ENCODE data around the gene ANKRD6.

Gene ANKRD6

DNA sequence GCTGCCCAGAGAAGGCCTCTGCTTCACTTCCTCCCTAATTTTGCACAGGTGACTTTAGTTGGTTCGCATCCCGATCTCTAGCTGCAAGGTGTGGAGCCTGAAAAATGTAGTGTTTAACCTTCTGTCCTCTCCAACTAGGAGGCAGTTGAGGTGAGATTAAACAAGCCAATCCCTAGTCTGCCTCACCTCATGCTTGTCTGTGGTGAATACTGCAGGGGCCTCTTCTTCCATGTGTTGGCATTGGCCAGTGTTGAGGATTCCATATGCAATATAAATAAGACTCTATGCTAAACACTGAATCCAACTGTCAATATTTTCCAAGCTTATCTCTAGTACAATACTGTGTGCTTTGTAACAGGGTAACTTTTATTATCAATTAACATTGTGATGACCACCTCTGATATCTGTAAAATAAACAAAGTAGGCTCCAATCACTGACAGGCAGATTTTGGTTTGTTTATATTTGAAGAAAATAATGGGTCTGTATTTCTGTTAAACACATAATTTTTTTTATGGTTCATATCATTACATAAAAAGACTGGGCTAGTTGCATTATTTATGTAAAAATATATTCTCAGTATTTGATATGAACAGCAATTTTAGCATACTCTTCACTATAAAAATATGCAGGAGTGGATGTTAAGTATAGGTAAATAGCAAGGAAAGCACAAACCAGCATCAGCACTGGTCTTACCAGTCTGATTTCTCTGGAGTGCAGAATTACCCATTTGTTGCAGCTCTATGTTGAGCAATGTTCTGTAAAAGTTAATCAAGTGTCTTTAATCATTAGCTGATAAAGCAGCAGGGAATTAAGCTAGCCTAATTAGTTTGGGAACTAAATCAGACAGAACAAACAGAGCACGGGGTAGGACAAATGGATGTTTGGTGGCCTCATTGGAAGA, 74.0 kb downstream of the ANKRD6 start:
- H3K27ac Mint-ChIP-seq, result no peak overlapping the region
- no peaks in the 10 kb centered on the region for H3K9me3 Mint-ChIP-seq
- DNase-seq, result no peak
- no peak overlapping the region for H3K4me3 Mint-ChIP-seq
- no peaks in the 10 kb centered on the region for H3K27me3 Mint-ChIP-seq
- no peaks in the 10 kb centered on the region for H3K4me1 Mint-ChIP-seq
- ATAC-seq, result no peak

DNA sequence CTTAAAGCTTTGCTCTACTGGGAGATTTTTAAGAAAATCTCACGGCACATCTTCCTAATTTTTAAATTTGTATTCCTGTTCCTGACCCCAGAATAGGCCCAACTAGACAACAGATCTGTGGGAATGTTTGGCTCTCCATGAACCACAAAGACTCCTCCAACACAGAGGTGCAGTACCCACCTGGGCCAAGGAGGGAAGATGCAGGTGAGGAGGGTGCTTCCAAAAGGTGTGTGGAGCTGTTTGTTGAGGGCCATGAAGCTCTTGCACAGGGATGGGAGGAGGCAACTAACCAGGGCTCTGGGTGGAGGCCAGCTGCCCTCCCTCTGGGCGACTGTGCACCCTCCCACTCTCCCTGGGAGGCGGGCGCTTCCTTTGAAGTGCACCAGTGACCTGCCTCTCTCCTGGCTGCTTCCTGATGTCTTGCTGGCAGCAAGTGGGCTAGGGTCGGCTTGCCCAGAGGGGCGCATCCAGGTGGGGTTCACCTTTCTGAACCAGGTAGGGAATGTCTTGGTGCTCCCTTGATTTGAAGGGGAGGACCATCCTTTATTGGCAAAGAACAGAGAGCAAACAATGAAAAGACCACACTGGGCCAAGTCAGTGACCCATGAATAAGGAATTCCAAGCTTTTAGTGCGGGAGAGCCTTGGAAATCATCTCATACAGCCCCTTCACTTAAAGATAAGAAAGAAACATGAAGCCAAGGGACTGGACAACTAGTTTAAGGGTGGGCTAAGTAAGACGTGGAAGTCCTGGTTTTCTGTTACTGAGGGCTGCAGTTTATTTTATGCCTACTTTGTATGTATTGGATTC, 76.0 kb downstream of the ANKRD6 start:
- DNase-seq (no peak), ATAC-seq (no peak)
- Mint-ChIP-seq H3K27me3 (no peaks in the 10 kb centered on the region), H3K4me3 (no peak overlapping the region), H3K9me3 (no peaks in the 10 kb centered on the region), H3K27ac (no peak overlapping the region), H3K4me1 (no peaks in the 10 kb centered on the region)

DNA sequence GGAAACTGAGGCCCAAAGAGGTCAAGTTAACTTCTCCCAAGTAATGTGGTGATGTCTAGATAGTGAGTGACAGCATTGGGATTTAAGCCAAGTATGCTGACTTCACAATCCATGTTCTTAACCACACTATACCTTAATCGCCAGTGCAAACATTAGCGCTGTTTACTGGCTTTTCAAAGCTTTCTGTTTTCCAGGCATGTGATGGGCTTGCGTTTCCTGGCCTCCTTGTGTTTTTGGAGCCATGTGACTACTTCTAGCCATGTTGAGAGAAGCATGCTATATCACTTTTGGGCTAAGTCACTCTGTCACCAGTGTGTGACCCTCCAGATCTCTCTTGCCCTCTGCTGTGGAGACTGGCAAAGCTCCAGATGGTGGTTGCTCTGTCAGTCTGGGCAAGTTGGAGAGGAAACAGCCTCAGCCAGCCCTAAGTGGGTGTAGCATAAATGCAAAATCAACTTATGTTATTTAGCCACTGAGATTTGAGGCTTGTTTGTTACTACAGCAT, 76.9 kb downstream of the ANKRD6 start:
- no peaks in the 10 kb centered on the region for H3K4me1 Mint-ChIP-seq
- H3K27ac Mint-ChIP-seq, result no peak overlapping the region
- no peaks in the 10 kb centered on the region for H3K9me3 Mint-ChIP-seq
- no peaks in the 10 kb centered on the region for H3K27me3 Mint-ChIP-seq
- DNase-seq (no peak), ATAC-seq (no peak)
- no peak overlapping the region for H3K4me3 Mint-ChIP-seq

DNA sequence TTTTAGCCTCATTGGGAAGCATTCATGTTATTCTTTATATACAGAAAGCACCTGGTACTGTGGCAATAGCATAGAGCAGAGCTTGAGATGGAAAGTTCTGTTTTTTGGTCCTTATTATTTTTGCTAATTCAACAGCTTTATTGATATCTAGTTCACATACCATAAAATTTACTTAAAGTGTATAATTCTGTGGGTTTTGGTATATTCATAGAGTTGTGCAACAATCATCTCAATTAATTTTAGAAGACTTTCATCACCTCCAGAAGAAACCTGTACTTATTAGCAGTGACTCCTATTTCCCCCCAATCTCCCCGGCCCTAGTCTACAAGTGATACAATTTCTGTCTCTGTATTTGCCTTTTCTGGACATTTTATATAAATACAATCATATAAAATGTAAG, 77.4 kb downstream of the ANKRD6 start:
- DNase-seq (no peak), ATAC-seq (no peak)
- H3K27me3 Mint-ChIP-seq, result no peaks in the 10 kb centered on the region
- no peaks in the 10 kb centered on the region for H3K4me1 Mint-ChIP-seq
- no peak overlapping the region for H3K4me3 Mint-ChIP-seq
- no peak overlapping the region for H3K27ac Mint-ChIP-seq
- H3K9me3 Mint-ChIP-seq, result no peaks in the 10 kb centered on the region

DNA sequence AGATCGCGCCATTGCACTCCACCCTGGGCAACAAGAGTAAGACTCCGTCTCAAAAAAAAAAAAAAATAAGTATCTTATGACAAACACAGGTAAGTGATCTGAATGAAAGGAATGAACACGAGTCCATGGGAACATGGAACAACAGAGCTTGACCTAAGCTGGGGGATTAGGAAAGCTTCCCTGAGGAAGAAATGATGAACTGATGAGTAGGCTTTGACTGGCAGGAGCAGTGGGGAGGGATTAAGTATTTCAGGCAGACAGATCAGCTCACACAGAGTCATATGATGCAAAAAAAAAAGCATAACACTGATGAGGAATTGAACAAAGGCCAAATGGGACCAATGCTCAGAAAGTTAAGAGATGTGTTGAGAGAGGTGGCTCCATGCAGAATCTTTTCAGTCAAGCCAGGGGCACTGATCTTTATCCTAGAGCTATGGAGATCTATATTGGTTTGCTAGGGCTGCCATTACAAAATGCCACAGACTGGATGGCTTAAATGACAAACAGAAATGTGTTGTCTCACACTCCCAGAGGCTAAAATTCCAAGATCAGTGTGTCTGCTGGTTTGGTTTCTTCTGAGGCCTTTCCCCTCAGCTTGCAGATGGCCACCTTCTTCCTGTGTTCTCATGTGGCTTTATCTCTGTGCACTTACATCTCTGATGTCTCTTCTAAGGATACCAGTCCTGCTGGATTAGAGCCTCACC, 85.6 kb downstream of the ANKRD6 start:
- no peak for ATAC-seq
- H3K27ac Mint-ChIP-seq, result no peak overlapping the region

DNA sequence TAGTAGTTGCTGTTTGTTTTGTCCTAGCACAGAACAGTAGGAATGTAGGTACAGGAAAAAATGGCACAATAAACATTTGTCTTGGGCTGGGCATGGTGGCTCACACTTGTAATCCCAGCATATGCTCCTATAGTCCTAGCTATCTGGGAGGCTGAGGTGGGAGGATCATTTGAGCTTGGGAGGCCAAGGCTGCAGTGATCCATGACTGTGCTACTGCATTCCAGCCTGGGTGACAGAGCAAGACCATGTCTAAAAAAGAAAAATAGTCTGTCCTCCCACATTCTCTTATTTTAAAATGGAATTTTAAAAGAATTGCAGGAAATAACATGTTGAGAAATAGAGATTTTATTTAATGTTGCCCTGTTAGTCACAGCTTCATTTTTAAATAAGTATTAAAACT, 87.8 kb downstream of the ANKRD6 start:
- ATAC-seq (no peak), DNase-seq (no peak)
- no peak overlapping the region for H3K4me3 Mint-ChIP-seq
- H3K4me1 Mint-ChIP-seq, result no peaks in the 10 kb centered on the region
- H3K27ac Mint-ChIP-seq, result no peak overlapping the region
- H3K27me3 Mint-ChIP-seq, result no peaks in the 10 kb centered on the region
- H3K9me3 Mint-ChIP-seq, result peaks cover 0 to 4% of the 10 kb centered on the region in 2 donors

More for the DNA sequence above, 85.6 kb downstream of the ANKRD6 start:
- Mint-ChIP-seq H3K9me3 (peaks cover 0 to 4% of the 10 kb centered on the region in 2 donors), H3K27me3 (no peaks in the 10 kb centered on the region), H3K4me3 (no peak overlapping the region), H3K4me1 (no peaks in the 10 kb centered on the region)
- no peak for DNase-seq

DNA sequence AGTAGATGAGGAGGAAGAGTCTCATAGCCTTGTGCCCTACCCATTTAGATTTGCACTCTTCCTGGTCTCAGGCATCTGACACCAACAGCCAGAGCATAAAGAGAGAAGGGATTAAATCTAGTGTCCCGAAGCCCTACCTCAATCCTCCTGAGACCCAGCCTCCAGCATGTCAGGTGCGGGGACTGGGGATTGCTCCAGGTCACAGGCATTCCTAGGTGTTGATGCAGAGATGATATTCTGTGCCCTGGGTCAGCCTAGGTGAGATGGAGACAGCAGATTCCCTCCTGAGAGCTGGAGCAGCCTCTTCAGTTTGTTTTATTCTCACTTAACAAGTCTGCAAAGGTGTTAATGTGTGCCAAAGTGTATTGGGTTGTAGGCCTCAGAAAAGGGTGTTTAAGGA, 89.8 kb downstream of the ANKRD6 start:
- ATAC-seq (no peak), DNase-seq (no peak)
- H3K27ac Mint-ChIP-seq, result no peak overlapping the region
- H3K27me3 Mint-ChIP-seq, result no peaks in the 10 kb centered on the region
- H3K9me3 Mint-ChIP-seq, result peaks cover 0 to 4% of the 10 kb centered on the region in 2 donors
- H3K4me1 Mint-ChIP-seq, result no peaks in the 10 kb centered on the region
- no peak overlapping the region for H3K4me3 Mint-ChIP-seq

DNA sequence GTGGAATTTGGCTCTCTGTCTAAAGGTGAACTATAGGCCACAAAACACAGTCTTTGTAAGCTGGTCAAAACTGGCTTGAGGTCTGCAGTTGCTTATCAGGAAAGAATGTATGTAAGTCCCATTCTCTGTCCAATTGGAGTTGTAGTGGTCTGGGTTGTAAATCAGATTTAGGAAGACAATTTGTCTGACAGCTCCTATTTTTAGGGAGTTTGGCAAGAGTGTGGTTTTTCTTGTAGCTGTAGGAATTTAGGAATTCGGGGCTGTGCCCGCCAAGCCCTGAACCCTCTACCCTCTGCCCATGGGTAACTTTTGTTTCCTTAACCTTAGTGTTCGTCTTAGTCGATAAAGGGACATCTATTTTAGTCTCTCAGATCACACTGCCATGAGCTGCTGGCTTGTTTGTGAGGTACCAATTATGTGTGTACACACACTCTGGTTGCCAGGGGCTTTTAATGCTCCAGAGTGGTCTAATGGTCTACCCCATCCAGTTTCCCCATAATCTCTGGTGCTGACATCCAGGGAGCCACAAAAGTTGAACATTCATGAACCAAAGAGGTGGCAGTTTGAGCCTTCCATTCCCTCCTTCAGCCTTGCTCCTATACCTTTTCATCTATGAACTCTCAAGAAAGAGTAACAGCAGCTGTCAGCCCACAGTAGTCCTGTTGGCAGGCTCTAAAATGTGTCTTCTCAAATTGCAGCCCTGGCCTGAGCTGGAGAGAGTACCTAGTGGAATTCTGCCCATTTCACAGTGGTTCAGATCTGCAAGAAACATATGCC, 93.0 kb downstream of the ANKRD6 start:
- DNase-seq (no peak), ATAC-seq (no peak)
- H3K27me3 Mint-ChIP-seq, result no peaks in the 10 kb centered on the region
- no peak overlapping the region for H3K27ac Mint-ChIP-seq
- H3K9me3 Mint-ChIP-seq, result no peaks in the 10 kb centered on the region
- no peak overlapping the region for H3K4me3 Mint-ChIP-seq
- H3K4me1 Mint-ChIP-seq, result no peaks in the 10 kb centered on the region

DNA sequence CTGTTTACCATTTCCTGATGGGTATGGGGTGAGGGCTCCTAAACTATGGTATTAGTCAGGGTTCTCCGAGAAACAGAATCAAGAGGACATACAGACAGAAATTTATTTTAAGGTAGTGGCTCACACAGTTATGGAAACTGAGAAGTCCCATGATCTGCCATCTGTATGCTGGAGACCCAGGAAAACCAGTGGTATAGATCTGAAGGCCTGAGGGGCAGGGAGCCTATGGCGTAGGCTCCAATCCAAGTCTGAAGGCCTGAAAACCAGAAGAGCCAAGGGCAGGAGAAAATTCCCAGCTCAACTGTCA, 93.6 kb downstream of the ANKRD6 start:
- DNase-seq, result no peak
- Mint-ChIP-seq H3K27ac (no peak overlapping the region), H3K4me3 (no peak overlapping the region), H3K9me3 (no peaks in the 10 kb centered on the region), H3K4me1 (no peaks in the 10 kb centered on the region), H3K27me3 (no peaks in the 10 kb centered on the region)
- no peak for ATAC-seq

DNA sequence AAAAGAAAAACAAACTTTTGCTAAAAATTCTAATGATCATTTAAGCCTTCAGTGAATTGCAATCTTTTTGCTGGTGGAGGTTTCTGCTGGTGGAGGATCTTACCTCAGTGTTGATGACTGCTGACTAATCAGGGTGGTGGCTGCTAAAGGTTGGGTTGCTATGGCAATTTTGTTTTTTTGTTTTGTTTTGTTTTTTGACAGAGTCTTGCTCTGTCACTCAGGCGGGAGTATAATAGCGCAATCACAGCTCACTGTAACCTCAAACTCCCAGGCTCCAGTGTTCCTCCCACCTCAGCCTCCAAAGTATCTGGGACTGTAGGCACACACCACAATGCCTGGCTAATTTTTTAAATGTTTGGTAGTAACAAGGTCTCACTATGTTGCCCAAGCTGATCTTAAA, 94.7 kb downstream of the ANKRD6 start:
- no peak for DNase-seq
- Mint-ChIP-seq H3K27me3 (no peaks in the 10 kb centered on the region), H3K4me3 (no peak overlapping the region), H3K4me1 (no peaks in the 10 kb centered on the region), H3K27ac (no peak overlapping the region), H3K9me3 (no peaks in the 10 kb centered on the region)
- no peak for ATAC-seq

DNA sequence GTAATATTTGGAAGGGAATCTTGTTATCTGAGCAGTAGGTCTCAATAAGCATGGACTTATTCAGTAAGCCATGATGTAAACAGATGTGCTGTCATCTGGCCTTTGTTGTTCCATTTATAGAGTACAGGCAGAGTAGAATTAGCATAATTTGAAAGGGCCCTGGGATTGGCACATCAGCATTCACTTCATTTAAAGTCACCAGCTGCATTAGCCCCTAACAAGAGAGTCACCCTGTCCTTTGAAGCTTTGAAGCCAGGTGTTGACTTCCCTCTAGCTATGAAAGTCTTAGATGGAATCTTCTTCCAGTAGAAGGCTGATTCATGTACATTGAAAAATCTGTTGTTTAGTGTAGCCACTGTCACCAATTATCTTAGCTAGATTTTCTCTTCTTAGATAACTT, 95.9 kb downstream of the ANKRD6 start:
- no peaks in the 10 kb centered on the region for H3K27me3 Mint-ChIP-seq
- H3K27ac Mint-ChIP-seq, result no peak overlapping the region
- ATAC-seq, result no peak
- no peak overlapping the region for H3K4me3 Mint-ChIP-seq
- DNase-seq, result no peak
- H3K4me1 Mint-ChIP-seq, result no peaks in the 10 kb centered on the region
- no peaks in the 10 kb centered on the region for H3K9me3 Mint-ChIP-seq

DNA sequence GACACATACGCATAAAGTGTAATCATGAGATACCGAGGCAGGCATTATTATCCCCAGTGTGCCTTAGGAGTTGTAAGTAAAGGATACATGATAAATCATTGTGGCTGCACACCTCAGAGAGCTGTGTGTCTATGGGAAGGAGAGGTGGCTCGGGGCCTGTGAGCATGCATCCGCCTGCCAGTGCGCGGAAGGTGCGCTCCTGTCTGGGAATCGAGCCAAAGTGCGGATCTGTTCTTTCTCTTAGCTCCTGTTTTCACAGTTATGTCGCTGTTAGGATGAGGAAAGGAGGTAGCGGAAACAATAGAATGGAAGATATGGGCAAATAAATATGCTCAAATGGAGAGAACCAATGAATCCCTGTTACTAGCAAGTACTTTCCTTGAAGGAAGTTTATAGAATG, 98.0 kb downstream of the ANKRD6 start:
- no peaks in the 10 kb centered on the region for H3K4me1 Mint-ChIP-seq
- ATAC-seq, result no peak

DNA sequence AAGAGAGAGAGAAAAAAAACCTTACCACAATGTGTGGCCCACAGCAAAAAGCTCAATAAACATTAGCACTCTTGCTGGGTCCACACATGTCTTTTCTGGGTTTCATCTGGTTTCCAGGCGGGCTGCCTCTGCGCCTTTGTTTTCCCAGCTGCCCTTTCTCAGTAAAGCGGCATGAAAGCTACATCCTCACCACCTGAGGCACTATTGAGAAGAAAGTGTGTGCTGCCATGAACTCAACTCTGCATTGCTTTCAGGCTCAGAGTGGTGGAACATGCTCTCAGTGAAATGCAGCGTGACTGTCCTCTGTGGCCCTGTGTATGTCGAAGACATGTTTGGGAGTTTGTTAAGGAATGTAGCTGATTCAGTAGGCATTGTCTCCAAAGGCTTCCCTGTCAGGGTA, 103.3 kb downstream of the ANKRD6 start:
- Mint-ChIP-seq H3K27ac (no peak overlapping the region), H3K27me3 (no peaks in the 10 kb centered on the region), H3K4me1 (no peaks in the 10 kb centered on the region), H3K9me3 (no peaks in the 10 kb centered on the region), H3K4me3 (no peak overlapping the region)
- no peak for DNase-seq
- ATAC-seq, result no peak

More for the DNA sequence above, 98.0 kb downstream of the ANKRD6 start:
- Mint-ChIP-seq H3K27ac (no peak overlapping the region), H3K4me3 (no peak overlapping the region), H3K9me3 (no peaks in the 10 kb centered on the region), H3K27me3 (no peaks in the 10 kb centered on the region)
- no peak for DNase-seq

DNA sequence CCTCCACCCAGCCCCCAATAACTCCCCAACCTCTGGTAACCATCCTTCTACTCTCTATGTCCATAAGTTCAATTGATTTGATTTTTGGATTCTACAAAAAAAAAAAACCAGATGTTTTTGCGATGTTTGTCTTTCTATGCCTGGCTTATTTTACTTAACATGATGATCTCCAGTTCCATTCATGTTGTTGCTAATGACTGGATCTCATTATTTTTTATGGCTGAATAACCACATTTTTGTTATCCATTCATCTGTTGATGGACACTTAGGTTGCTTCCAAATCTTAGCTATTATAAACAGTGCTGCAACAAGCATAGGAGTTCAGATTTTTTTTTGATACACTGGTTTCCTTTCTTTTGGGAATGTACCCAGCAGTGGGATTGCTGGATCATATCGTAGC, 106.8 kb downstream of the ANKRD6 start:
- Mint-ChIP-seq H3K27me3 (no peaks in the 10 kb centered on the region), H3K27ac (no peak overlapping the region), H3K4me1 (no peaks in the 10 kb centered on the region), H3K4me3 (no peak overlapping the region), H3K9me3 (no peaks in the 10 kb centered on the region)
- DNase-seq, result no peak
- no peak for ATAC-seq

Measured in stimulated activated naive CD8-positive, alpha-beta T cell treated with anti-CD3 and anti-CD28 coated beads, Interleukin-15, amount 100 ng/mL, for 72 hours (primary cell).